A549 treated with AZD9567 at 1 μM for 4 hours (cell line): ENCODE data around the gene PROK2. TPM values are rescaled to one million over a fixed set of nuclear protein-coding genes. Genes with fewer than 3 reads are reported as not detected.

Source experiments
- total RNA-seq: library from RNA; stranded (reverse); fragments of 200-300 nt; extraction: Qiagen RNA extraction; gene quantifications from 5 replicates; pipeline ENCODE4 v1.2.3, GENCODE V29; 2022; ENCODE audit not compliant: insufficient read depth

The PROK2 gene, protein sequence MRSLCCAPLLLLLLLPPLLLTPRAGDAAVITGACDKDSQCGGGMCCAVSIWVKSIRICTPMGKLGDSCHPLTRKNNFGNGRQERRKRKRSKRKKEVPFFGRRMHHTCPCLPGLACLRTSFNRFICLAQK
- not detected in 5 replicates for total RNA-seq

DNA sequence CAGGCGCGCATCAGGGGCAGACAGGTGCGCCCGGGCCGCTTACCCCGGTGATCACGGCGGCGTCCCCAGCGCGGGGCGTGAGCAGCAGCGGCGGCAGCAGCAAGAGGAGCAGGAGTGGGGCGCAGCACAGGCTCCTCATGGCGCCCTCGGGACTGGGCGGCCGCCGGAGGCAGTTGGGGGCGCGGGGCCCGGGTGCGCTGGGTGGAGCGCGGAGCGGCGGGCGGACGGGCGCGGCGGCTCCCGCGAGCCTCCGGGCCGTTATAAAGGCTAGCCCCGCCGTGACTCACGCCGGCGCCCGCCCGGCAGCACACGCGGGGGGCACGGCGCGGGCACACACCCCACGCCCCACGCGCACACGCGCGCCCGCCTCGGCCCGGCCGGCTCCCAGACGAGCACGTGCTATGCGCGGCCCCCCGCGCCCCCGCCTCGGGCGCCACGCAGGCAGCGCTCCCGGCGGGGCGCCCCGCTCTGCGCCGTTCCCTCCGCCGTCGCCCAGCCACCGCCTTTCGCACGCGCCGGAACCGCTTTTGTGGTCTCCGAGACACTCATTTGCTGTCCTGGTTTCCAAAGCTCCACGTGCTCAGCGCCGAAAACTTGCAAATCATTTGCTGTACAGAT, at the start of gene PROK2:
Gene PROK2, minus strand, starts transcription at position 235 of the 618 bp plus-strand sequence. Its CDS starts 96 bp downstream, at position 139.

DNA sequence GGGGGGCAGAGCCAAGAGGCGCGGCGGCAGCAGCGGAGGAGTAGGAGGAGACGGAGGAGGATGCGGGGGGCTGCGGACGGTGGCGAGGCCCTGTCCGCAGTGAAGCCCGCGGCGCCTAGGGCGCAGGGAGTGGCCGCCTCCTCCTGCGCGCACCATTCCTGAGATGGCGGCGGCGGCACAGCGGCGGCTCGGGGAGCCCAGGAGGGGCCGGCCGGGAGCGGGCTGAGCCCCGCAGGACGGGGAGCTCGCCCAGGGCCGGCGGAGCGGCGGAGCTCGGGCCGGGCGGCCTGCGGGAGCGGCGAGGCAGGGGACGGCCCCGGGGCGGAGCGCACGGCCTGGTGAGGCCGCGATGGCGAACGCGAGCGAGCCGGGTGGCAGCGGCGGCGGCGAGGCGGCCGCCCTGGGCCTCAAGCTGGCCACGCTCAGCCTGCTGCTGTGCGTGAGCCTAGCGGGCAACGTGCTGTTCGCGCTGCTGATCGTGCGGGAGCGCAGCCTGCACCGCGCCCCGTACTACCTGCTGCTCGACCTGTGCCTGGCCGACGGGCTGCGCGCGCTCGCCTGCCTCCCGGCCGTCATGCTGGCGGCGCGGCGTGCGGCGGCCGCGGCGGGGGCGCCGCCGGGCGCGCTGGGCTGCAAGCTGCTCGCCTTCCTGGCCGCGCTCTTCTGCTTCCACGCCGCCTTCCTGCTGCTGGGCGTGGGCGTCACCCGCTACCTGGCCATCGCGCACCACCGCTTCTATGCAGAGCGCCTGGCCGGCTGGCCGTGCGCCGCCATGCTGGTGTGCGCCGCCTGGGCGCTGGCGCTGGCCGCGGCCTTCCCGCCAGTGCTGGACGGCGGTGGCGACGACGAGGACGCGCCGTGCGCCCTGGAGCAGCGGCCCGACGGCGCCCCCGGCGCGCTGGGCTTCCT, 31.0 kb downstream of the PROK2 start, which contains the start of gene GPR27:
Gene GPR27, plus strand, starts transcription at position 155 of the 909 bp plus-strand sequence. Its CDS starts 195 bp downstream, at position 350.

DNA sequence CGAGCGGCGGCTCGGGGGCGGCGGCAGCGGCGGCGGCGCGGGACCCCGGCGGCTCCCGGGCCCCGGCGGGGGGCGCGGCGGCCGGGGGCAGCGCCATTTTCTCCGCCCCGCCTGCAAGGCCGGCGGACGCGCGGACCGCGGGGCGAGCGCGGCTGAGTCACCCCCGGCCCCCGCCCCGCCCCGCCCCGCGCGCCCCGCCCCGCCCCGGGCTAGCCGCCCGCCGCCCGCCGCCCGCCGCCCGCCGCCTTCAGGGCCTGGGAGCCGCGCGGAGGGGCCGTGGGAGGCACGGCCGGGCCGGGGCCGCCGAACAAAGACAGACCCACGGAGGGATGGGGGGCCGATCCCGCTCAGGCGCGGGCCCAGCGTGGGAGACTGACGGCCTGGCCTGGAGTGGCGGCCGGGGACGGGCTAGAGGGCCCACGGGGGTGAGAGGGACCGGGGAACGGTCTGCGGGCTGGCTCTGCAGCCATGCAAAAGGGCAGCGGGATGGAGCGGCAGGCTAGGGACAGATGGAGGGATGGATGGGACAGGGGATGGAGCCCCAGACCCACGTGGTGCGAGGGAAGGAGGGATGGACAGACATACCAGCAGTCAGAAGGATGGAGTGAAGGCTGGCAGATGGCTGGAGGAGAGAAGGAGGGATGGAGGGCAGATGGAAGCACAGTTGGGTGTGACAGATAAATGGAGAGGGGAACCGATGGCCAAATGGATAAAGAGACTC, 59.5 kb downstream of the PROK2 start, which contains the start of gene EIF4E3:
Gene EIF4E3, minus strand, starts transcription at position 132 of the 721 bp plus-strand sequence. Its CDS starts 35 bp downstream, at position 97.

Other genes with a start within 250 kb of the PROK2 start
- 5.8 to 11.5 TPM (median 6.4 TPM) in 5 replicates for gene FOXP1, start 201.4 kb downstream of the PROK2 start, total RNA-seq
- 2.7 to 5.8 TPM (median 3.4 TPM) in 5 replicates for gene EIF4E3, start 59.7 kb downstream of the PROK2 start, total RNA-seq
- 2.2 to 3.1 TPM (median 2.6 TPM) in 5 replicates for gene GPR27, start 31.3 kb downstream of the PROK2 start, total RNA-seq